GM21381 (cell line): ENCODE data around the gene UNC13B.
"Not testable (repeated sequence)": the region's sequence is repeated elsewhere in the genome, so short reads cannot be mapped to it uniquely, and the experiment has no call there.

ENCODE experiments used
- ATAC-seq: cut with Tn5 transposase; IDR thresholded peaks from one replicate; pipeline ENCODE4 v1.9.1; 2021; ENCODE audit warnings: mild to moderate bottlenecking, moderate library complexity; ENCODE audit not compliant: unreplicated experiment

Gene UNC13B

GRCh38 chr9:35364817-35365585, 203.2 kb downstream of the UNC13B start:
- ATAC-seq: no peak

DNA sequence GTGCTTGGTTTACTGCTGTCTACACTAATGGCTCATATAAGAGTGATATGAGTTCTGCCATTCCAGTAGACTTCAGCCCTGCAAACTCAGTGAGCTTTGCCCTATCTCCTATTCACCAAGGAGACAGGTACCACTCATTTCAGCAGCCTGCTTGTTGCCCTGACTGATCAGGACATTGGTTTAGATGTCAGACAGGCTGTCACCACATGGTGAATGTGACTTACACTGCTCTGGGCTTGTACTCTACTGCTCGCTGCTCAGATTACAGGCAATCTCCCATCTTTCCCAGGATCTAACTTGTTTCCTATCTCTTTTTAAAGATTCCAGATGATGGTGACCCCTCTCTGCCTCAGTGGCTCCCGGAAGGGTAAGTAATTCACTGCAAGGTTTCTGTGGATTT, 204.8 kb downstream of the UNC13B start:
- no peak for ATAC-seq

GRCh38 chr9:35367451-35367850, 205.6 kb downstream of the UNC13B start:
- no peak for ATAC-seq

DNA sequence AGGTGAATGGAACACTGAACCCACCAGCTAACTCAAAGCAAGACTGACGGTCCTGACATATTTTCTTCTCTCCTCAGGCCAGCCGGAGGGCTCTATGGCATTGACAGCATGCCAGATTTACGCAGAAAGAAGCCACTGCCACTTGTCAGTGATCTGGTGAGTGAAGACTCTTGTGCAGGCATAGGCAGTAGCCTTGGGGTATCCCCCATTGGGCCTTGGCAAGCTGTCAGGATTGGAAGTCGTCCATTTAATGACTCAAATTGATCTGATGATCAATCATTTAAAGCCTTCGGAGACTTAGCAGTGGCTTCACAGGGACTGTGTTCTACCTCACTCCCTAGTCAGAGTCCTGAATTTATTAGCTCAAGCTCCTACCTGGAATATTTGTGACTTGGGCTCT, 208.4 kb downstream of the UNC13B start:
- ATAC-seq: no peak

DNA sequence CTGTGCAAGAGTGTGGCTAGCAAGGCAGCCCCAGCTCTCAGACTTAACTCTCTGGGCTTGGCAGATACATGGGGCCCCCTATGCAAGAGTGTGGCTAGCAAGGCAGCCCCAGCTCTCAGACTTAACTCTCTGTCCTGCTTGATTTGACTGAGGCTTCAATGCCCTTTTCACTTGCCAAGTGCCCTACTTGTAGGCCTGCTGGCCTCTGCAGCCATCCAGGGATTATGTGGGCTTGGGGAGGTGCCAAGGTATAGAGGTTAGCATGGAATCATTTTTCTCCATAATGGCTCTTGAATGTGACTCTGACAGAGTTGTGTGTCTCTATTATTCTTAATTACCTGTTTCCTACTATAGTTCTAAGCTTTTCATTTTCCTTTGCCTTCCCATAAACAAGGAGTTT, 212.6 kb downstream of the UNC13B start:
- ATAC-seq: no peak

GRCh38 chr9:35374910-35375309, 213.1 kb downstream of the UNC13B start:
- no peak for ATAC-seq

DNA sequence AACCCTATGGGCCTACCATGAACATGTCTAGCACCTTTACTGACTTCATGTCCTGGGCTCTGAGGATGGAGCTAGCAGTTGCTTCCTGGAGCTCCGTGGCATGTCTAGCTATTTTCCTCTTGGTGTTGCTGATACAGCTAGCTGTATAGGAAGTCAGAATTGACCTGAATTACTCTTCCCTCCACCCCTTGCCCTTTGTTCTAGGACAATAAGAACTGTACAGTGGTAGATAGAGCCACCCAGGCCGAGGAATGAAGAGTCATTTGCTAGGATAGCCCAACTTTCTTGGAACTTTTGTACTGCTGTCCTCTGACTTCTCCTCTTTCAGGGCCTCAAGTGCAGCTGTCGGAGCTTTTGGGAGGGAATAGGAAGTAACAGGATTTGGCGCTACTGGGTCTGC, 218.2 kb downstream of the UNC13B start:
- ATAC-seq: no peak

- no peak for ATAC-seq
Observed at GRCh38 chr9:35380619-35381018, 218.8 kb downstream of the UNC13B start.

DNA sequence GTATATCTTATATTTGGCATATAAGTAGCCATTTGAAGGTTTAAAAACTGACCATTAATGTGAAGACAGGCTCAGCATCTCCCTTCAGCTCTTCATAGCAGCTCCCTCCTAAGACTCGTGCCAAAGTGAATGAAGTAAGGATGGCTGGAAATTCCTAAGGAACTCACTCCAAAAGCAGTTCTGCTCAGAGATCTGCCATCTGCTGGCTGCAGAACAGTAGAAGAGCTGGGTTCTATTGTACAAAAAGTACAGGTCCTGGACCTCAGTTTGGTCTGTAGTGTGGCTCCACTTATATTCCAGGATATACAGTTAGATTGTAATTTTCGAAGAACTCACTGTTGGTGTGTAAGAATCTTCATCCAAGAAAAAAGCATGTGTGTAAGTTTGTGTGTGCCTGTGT, 223.2 kb downstream of the UNC13B start:
- no peak for ATAC-seq

DNA sequence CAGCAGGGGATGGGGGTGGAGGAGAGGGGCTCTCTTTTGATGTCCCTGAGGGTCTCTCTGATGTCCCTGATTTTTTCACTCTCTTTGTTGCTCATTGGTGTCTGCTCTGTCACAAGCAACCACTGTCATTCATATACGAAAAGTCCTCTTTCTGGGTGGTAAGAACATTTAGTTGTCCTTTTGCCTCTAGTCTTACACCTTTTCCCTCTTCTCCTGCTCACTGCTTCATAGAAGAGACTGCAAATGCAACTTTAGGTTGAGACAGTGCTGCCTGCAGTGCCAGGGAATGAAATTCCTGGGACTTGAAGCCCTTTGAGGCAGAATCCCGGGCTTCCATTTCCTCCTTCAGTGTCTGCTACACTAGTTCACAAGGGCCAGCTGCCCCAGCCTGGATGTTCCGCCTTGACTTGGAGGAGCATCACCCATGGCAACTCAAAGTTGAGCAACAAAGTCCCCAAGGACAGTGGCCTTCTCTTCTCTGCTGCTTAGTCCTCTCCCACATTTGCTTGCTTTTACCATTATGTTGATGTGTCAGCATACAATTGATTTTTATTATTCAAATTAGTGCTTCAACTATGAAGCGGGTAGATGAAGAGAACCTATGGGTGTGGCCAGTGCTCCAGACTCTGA, 233.4 kb downstream of the UNC13B start:
- ATAC-seq: no peak

DNA sequence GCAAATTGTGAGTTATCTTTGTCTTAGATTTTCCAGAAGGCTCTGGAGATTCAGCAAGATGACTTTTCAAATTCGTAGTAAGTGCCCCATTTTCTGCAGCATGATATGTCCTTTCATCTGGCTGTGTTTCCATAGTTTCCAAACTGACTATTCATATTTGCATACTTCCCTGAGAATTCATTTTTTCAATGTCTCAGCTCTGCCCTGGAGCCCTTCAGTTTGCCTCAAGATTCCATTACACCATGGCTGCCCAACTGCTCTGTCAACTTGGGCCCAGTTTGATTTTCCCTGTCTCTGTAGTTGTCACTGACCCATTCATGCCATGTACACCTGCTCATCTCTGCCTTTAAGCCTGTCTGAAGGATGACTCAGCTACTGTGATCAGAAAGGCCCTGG, 233.9 kb downstream of the UNC13B start:
- ATAC-seq: no peak

DNA sequence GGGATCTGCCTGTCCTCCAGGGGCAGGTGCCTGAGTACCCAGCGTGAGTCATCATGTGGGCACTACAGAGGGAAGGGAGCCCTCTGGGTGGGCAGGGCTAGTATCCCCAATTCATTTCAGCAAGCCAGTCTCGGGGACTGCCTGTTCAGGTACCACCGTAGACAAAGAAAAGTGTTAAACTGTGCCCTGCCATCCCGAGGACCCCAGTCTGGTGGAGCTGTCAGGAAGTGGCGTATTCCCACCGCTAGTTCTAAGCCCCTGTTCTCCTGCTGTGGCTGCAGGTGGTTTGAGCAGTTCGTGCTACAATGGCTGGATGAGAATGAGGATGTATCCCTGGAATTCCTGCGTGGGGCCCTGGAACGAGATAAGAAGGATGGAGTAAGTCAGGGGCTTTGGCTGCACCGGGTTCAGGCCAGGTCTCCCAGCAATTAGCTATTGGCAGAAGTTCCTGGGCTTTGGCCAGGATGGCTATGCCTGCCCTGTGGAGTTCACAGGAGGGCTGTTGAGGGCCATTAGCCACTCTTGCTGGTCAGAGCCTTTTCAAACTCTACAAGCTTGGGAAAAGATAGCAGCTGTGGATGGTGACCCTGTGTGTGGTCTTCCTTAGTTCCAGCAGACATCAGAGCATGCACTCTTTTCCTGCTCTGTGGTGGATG, 234.9 kb downstream of the UNC13B start:
- ATAC-seq: no peak

GRCh38 chr9:35397216-35397698, 235.4 kb downstream of the UNC13B start:
- ATAC-seq: no peak

DNA sequence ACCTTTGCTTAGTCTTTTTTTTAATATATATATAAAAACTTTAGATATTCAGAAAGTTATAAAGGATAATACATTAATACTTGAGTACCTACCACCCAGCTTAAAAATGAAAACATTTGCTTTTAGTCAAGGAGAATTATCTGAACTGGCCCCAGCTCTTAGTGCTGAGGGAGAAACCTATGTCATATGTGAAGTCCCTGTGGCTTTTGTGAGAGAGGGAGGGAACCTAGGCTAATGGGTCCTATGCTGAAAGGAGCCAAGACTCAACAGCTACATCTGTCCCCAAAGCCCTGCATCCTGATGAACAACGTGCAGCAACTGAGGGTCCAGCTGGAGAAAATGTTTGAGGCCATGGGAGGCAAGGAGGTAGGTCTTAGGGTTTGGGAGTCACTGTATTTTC, 236.1 kb downstream of the UNC13B start:
- no peak for ATAC-seq

DNA sequence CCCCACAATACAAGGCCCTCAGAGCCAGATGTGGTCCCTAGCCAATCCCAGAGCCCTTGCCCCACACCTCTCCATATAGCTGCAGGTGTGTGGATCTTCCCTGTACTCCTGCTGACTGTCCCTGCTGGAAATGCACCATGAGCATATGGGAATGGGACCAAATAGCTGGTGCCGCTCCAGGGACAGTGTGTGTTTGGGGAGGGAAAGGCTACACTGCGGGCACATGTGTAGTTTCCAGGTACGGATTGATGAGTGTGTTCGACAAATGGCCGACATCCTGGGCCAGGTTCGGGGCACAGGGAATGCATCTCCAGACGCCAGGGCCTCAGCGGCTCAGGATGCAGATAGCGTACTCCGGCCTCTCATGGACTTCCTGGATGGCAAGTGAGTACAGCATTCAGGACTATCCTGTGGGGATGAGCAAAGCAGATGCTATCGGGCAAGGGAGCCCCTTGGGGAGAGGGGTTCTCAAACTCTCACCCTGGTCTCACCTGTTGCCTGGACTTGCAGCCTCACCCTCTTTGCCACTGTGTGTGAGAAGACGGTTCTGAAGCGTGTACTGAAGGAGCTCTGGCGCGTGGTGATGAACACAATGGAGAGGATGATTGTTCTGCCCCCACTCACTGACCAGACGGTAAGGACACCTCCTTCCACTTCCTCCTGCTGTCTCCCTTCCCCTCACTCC, 237.0 kb downstream of the UNC13B start:
- ATAC-seq: no peak

GRCh38 chr9:35404865-35405264, 243.1 kb downstream of the UNC13B start:
- no peak for ATAC-seq

- no peak for ATAC-seq
Observed at GRCh38 chr9:35406183-35406959, 244.6 kb downstream of the UNC13B start.

GRCh38 chr9:35407846-35408245, 246.0 kb downstream of the UNC13B start:
- ATAC-seq: no peak

- ATAC-seq: not testable (repeated sequence)
Observed at GRCh38 chr9:35409434-35409833, 247.6 kb downstream of the UNC13B start.

DNA sequence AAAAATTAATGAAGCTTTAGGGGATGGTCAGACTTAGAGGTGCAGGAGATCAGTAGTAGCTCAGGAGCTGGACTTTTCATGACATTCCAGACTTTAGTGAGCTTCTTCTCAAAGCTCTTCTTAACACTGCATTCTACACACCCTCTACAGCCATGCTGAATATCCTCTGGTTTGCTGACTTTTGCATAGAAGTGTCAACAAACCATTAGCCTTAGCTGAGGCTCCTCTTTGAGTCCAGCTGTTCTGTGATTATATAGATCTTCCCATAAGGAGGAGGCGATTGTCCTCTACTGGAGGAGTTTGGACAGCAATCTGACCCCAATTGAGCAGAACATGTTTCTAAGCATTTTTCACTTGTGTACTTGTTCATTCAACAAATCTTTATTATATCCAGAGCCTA, 253.1 kb downstream of the UNC13B start:
- ATAC-seq: no peak
